Measurements from ENCODE around the gene TSPAN15.

The TSPAN15 gene

DNA sequence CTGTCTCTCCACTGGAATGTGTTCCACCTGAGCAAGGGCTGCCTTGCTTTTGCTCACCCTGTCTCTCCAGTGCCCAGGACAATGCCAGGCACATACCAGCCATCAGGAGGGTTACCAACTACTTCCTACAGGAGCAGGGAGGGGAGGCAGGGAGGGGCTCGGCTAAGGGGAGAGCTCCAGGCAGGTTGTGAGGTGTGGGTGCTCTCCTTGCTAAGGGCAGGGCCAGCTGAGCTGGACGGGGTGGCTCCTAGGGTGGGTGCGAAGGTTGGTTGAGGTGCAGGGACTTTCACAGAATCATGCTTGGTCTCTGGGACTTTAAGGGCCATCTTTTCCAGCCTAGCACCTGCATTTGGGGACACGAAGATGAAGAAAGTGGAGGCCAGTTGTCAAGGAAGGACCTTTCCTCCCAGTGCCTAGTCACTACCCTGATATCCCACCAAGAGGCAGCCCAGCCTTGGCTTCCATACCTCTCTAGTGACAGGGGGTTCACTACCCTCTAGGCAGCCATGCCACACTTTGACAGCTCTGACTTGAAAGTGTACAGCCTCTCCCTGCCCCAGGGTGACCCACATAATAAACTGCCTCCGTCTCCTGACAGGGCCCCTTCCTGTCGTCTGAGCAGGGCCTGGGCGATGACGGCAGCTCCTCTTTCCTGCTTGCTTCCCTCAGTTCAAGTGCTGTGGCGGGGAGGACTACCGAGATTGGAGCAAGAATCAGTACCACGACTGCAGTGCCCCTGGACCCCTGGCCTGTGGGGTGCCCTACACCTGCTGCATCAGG, 46.5 kb downstream of the TSPAN15 start:
- no peak for TF ChIP-seq EZH2 (IDR thresholded peaks at IDR 0.05; ENCODE audit: borderline replicate concordance, low read length)
- TF ChIP-seq, protein P1, sequence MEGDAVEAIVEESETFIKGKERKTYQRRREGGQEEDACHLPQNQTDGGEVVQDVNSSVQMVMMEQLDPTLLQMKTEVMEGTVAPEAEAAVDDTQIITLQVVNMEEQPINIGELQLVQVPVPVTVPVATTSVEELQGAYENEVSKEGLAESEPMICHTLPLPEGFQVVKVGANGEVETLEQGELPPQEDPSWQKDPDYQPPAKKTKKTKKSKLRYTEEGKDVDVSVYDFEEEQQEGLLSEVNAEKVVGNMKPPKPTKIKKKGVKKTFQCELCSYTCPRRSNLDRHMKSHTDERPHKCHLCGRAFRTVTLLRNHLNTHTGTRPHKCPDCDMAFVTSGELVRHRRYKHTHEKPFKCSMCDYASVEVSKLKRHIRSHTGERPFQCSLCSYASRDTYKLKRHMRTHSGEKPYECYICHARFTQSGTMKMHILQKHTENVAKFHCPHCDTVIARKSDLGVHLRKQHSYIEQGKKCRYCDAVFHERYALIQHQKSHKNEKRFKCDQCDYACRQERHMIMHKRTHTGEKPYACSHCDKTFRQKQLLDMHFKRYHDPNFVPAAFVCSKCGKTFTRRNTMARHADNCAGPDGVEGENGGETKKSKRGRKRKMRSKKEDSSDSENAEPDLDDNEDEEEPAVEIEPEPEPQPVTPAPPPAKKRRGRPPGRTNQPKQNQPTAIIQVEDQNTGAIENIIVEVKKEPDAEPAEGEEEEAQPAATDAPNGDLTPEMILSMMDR (IDR thresholded peaks at IDR 0.05; ENCODE audit: low read length) = no peak
- H3K9me2 ChIP-seq (ENCODE audit: low read depth, low read length) = no peaks in the 10 kb centered on the region
- H3K9ac ChIP-seq (ENCODE audit: low read length) = no peak overlapping the region
- no peaks in the 10 kb centered on the region for H4K20me1 ChIP-seq (ENCODE audit: insufficient read depth, low read length)
- peaks cover 9% of the 10 kb centered on the region for H3K27me3 ChIP-seq (ENCODE audit: insufficient read depth, low read length)
- no peaks in the 10 kb centered on the region for H3K9me3 ChIP-seq (ENCODE audit: low read length)
- no peak overlapping the region for H3K27ac ChIP-seq (ENCODE audit: low read depth, low read length, poor library complexity, severe bottlenecking)
- H3K36me3 ChIP-seq (ENCODE audit: insufficient read depth, low read length) = no peaks in the 10 kb centered on the region
- no peak overlapping the region for H3K4me3 ChIP-seq (ENCODE audit: low read depth, low read length, poor library complexity, severe bottlenecking)
- H3F3A ChIP-seq (ENCODE audit: insufficient read depth, low read length) = no peaks in the 10 kb centered on the region
- no peak overlapping the region for H3K4me2 ChIP-seq (ENCODE audit: low read length)
- no peaks in the 10 kb centered on the region for H3K79me2 ChIP-seq (ENCODE audit: insufficient read depth, low read length)
- no peak overlapping the region for H2AFZ ChIP-seq (ENCODE audit: low read length)
- H3K4me1 ChIP-seq (ENCODE audit: insufficient read depth, low read length, severe bottlenecking) = no peaks in the 10 kb centered on the region

DNA sequence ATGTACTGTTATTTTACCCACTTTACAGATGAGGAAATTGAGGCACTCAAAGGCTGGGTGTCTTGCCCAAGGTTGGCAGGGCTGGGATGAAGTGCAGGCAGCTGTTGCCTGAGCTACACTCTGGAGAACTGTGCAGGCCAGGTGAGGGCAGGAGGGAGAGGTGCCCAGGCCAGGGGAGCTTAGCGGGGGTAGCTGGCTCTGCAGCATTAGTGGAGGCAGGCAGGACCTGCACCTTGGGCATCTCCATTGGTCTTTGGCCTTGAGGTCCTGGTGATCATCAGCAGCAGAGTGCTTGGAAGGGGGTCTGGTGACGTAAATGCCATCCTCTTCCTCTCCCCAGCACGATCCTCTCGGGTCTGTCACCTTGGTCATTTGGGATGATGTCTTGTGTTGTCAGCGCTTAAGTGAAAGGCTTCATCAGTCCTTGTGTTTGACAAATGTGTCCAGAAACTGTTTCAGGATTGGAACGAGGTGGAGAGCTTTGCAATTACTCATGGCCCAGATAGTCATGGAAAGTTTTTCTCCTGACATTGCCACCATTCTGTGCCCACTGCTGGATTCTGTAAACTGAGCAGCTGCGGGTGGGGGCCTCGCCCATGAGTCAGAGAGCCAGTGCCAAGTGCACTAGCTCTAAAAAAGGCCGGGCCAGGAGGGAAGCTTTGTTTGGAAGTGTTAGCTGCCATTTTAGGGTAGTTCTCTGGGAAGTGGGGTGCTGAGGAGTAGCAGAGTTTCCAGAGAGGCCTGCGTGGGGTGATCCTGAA, 47.6 kb downstream of the TSPAN15 start:
- Histone ChIP-seq H3K27ac (ENCODE audit: low read depth, low read length, poor library complexity, severe bottlenecking) (no peak overlapping the region), H3K4me1 (ENCODE audit: insufficient read depth, low read length, severe bottlenecking) (no peaks in the 10 kb centered on the region), H3K9ac (ENCODE audit: low read length) (no peak overlapping the region), H3F3A (ENCODE audit: insufficient read depth, low read length) (no peaks in the 10 kb centered on the region), H3K27me3 (ENCODE audit: insufficient read depth, low read length) (peaks cover 11% of the 10 kb centered on the region), H3K9me2 (ENCODE audit: low read depth, low read length) (no peaks in the 10 kb centered on the region), H4K20me1 (ENCODE audit: insufficient read depth, low read length) (no peaks in the 10 kb centered on the region), H2AFZ (ENCODE audit: low read length) (no peak overlapping the region), H3K9me3 (ENCODE audit: low read length) (no peaks in the 10 kb centered on the region), H3K4me2 (ENCODE audit: low read length) (no peak overlapping the region), H3K79me2 (ENCODE audit: insufficient read depth, low read length) (no peaks in the 10 kb centered on the region), H3K36me3 (ENCODE audit: insufficient read depth, low read length) (no peaks in the 10 kb centered on the region), H3K4me3 (ENCODE audit: low read depth, low read length, poor library complexity, severe bottlenecking) (no peak overlapping the region)
- no peak for TF ChIP-seq EZH2 (IDR thresholded peaks at IDR 0.05; ENCODE audit: borderline replicate concordance, low read length)
- TF ChIP-seq, protein P1 (IDR thresholded peaks at IDR 0.05; ENCODE audit: low read length) = no peak

DNA sequence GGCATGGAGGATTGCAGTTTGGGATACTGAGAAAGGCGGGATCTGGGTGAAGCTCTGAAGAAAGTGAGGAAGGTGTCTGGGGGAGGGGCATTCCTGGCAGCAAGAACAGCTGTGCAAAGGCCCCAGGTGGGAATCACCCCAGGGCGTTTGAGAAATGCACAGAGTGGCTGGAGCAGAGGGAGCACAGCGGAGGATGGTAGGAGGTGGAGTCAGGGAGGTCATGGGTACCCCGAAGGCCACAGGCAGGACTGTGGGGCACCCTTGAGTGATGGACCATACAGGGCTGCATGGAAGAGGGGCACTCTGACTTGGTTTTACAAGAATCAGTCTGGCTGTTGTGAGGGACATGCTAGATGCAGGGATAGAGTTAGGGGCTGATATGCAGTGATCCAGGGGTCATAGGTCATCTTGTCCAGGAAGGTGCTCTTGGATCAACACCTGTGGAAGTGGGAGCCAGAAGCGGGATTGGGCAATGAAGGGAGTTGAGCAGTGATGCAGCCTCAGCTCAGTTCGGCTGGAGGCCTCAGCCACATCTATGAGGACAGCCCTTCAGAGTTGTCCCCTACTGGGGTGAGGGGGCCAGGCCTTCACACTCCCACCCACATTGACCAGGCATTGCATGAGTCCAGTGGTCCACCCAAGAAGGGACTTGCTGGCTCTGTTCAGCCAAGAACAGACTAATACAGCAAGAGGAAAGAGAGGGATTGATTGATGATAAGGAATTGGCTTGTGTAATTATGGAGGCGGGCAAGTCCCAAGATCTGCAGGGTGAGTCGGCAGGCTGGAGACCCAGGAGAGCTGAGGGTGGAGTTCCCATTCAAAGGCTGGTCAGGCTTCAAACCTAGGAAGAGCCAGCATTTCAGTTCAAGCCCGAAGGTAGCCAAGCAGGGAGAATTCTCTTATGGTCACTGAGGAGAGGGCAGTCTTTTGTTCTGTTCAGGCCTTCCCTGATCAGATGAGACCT, 48.7 kb downstream of the TSPAN15 start:
- H3K27me3 ChIP-seq (ENCODE audit: insufficient read depth, low read length) = peaks cover 11% of the 10 kb centered on the region
- no peaks in the 10 kb centered on the region for H3K9me2 ChIP-seq (ENCODE audit: low read depth, low read length)
- no peaks in the 10 kb centered on the region for H3K79me2 ChIP-seq (ENCODE audit: insufficient read depth, low read length)
- no peak overlapping the region for H3K27ac ChIP-seq (ENCODE audit: low read depth, low read length, poor library complexity, severe bottlenecking)
- no peaks in the 10 kb centered on the region for H3F3A ChIP-seq (ENCODE audit: insufficient read depth, low read length)
- no peak overlapping the region for H2AFZ ChIP-seq (ENCODE audit: low read length)
- H3K4me3 ChIP-seq (ENCODE audit: low read depth, low read length, poor library complexity, severe bottlenecking) = no peak overlapping the region
- no peaks in the 10 kb centered on the region for H3K9me3 ChIP-seq (ENCODE audit: low read length)
- H4K20me1 ChIP-seq (ENCODE audit: insufficient read depth, low read length) = no peaks in the 10 kb centered on the region
- TF ChIP-seq EZH2 (IDR thresholded peaks at IDR 0.05; ENCODE audit: borderline replicate concordance, low read length) = no peak
- no peaks in the 10 kb centered on the region for H3K36me3 ChIP-seq (ENCODE audit: insufficient read depth, low read length)
- no peak overlapping the region for H3K9ac ChIP-seq (ENCODE audit: low read length)
- no peaks in the 10 kb centered on the region for H3K4me1 ChIP-seq (ENCODE audit: insufficient read depth, low read length, severe bottlenecking)
- no peak overlapping the region for H3K4me2 ChIP-seq (ENCODE audit: low read length)
